Daoy (cell line): ENCODE results near the gene OFD1. TPM values are rescaled to one million over a fixed set of nuclear protein-coding genes. Genes with fewer than 3 reads are reported as not detected.

Experiments used
- DNase-seq: peaks from one replicate; pipeline ENCODE4 v3.0.0-alpha.2; 2015; ENCODE audit warnings: low read depth
- total RNA-seq: library from RNA; depleted of rRNA; stranded (reverse); fragments of >200 nt; shearing (Covaris generic); gene quantifications from 2 replicates; pipeline ENCODE4 v1.2.3, GENCODE V29; 2014; rRNA removed

The OFD1 gene
- total RNA-seq, 1 experiment from 2014 or later: 10.2 TPM

DNA sequence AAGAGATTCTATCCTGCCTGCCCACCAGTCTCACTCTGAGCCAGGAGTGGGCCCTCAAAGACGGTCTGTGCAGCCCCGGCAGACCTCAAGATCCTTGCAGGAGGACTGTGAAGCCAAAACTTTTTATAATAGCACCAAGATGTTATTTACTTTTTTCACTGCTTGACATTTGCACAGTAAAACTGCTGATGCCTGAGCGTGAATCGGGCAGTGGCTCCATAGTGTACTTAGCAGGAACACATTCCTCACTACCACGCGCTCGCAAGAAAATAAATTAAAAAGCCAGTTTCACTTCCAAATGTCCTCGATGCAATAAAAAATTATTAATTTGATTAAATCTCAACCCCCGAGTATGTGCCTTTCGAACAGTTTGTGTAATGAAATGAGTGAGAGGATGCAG, 59.9 kb downstream of the OFD1 start:
- no peak for DNase-seq

DNA sequence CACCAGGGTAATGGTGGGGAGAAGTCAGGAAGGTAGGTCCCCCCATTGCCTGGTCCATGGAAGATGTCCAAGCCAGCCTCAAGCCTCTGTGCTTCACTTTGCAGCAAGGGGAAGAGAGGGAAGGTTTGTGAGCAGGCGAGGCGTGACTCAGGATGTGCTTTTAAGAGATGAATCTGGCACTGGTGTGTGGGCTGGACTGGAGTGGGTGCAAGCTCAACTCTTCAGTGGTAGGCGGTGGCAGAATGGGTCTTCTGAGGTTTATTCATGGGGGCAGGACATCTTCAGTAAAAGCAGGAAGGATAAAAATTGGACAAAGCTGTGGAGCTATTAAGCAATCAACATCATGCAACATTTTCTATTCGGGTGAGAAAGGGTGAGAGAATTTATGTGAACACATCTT, 63.0 kb downstream of the OFD1 start:
- no peak for DNase-seq

DNA sequence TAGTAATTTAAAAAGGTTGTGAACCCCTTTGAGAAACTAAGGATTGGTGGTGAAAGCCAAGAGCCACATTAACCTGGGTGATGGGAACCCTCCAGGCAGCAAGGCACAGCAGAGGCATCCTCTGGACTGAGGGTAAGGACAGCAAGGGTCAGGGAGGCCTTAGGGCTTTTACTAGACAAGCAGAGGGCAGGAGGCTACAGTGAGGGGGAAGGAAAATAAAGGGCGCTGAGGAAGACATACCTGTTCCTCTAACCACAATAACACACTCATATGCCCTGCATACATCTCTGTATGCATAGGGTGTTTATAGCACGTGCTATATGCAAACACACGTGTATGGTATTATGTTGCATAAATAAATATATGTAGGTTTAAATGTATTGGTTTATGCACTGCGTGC, 63.6 kb downstream of the OFD1 start:
- no peak for DNase-seq

DNA sequence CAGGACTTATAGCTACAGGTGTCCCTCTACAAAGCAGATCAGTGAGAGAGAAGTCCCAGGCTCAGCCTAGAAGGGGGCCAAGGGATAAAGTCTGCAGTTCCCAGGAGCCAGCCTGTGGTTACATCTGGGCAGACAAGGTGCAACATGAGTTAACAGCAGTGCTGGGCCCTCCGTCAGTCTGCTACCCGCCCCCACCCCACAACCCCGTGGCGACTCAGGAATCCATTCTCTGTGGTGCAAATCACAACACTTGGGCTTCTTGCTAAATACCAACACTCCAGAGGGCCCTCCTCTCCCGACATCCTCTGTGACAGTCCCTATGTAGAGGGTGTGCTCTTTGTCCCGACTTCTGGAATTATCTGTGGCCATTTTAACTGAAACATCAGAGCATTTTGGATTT, 68.6 kb downstream of the OFD1 start:
- DNase-seq: no peak

- DNase-seq: no peak
Observed at GRCh38 chrX:13805241-13805640, 70.7 kb downstream of the OFD1 start.

- DNase-seq: no peak
Observed at GRCh38 chrX:13808293-13808692, 73.7 kb downstream of the OFD1 start.

GRCh38 chrX:13808865-13809264, 74.3 kb downstream of the OFD1 start:
- DNase-seq: no peak

DNA sequence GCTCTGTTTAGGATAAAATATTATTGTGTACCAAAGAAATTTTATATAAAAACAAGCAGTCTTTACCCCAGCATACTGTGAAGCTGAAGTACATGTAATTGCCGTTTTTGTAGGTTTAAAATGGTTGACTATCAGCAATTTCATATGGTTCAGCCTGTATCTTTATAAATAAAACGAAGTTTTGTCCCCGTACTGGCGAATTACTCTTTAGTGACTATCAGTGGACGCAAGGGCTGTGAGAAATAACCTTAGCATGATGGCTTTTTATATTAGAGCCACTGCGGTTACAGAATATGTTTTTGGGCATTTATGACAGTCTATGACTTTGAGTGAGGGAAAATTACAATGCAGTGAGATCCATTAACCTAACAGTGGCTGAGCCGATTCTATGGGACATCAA, 81.1 kb downstream of the OFD1 start:
- DNase-seq: no peak

- DNase-seq: no peak
Observed at GRCh38 chrX:13816176-13816575, 81.6 kb downstream of the OFD1 start.

- DNase-seq: no peak
Observed at GRCh38 chrX:13816643-13817627, 82.4 kb downstream of the OFD1 start, which contains the start of gene GPM6B. GPM6B (minus strand) TSS chrX:13817093; CDS start chrX:13816904, 189 bp downstream.

Other genes with a start within 250 kb of the OFD1 start
- gene EGFL6, start 165.1 kb upstream of the OFD1 start, total RNA-seq: 0.23 TPM in 1 of 2 replicates, not detected in the other
- gene TCEANC, start 81.6 kb upstream of the OFD1 start, total RNA-seq: 0.57 and 2.2 TPM in 2 replicates
- gene RAB9A, start 45.6 kb upstream of the OFD1 start, total RNA-seq: 13.5 and 23.2 TPM in 2 replicates
- gene TRAPPC2, start 128 bp upstream of the OFD1 start, total RNA-seq: 6.7 and 14.6 TPM in 2 replicates
- 0.51 and 0.68 TPM in 2 replicates for gene GPM6B, start 82.3 kb downstream of the OFD1 start, total RNA-seq